Measurements from ENCODE around the gene TMEM52. TPM values are rescaled to one million over a fixed set of nuclear protein-coding genes. Genes with fewer than 3 reads are reported as not detected.

Gene TMEM52
- total RNA-seq, 1 experiment from 2014 or later = 4.1 TPM

DNA sequence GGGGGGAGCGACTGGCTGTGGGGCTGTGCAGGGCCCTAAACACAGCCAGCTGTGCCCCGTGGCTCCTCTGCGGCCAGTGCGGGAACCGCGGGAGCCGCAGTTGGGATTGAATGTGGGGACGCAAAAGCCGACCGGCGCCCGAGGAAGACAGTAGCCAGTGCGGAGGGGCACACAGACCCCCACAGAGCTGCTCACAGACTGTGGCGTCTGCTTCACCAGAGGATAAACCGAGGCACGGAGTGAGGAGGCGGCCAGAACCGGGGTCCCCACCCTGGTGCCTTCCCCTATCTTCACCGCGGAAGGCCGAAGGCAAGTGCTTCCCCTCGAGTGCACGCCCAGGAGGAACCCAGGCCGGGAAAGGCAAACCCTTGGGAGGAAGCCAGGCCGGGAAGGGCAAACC lies 8.7 kb upstream of the TMEM52 start:
- no peaks in the 10 kb centered on the region for H3K36me3 ChIP-seq (ENCODE audit: insufficient read depth, low read length, poor library complexity, severe bottlenecking)
- no peaks in the 10 kb centered on the region for H3K9me3 ChIP-seq (ENCODE audit: low read depth, low read length, poor library complexity, severe bottlenecking)
- CTCF ChIA-PET = no interaction called here
- no peak overlapping the region for H3K4me3 ChIP-seq (ENCODE audit: low read depth, low read length, poor library complexity, severe bottlenecking)
- POLR2A ChIA-PET (ENCODE audit: low non-redundant PET) = no interaction called here
- no peaks in the 10 kb centered on the region for H3K27me3 ChIP-seq (replicated peaks; ENCODE audit: insufficient read depth, low read depth, low read length, poor library complexity)
- no peak for DNase-seq (ENCODE audit: low spot score)
- no TSS peak for BruUV-seq (replicated peaks)
- no peaks in the 10 kb centered on the region for H3K4me1 ChIP-seq (ENCODE audit: insufficient read depth, low read length, poor library complexity, severe bottlenecking)
- no peak overlapping the region for H3K27ac ChIP-seq (ENCODE audit: low read depth, low read length, poor library complexity, severe bottlenecking)
- TF ChIP-seq EZH2 (IDR thresholded peaks at IDR 0.05; ENCODE audit: borderline replicate concordance, low read depth, low read length, poor library complexity, severe bottlenecking) = no peak
- no peak for TF ChIP-seq CTCF (conservative IDR thresholded peaks at IDR 0.05; ENCODE audit: low read depth, low read length)
- intact Hi-C loops (cut with micrococcal nuclease; ENCODE audit: unreplicated experiment) = no loop called here

GRCh38 chr1:1926886-1927660 lies 8.0 kb upstream of the TMEM52 start:
- no peaks in the 10 kb centered on the region for H3K36me3 ChIP-seq (ENCODE audit: insufficient read depth, low read length, poor library complexity, severe bottlenecking)
- H3K27ac ChIP-seq (ENCODE audit: low read depth, low read length, poor library complexity, severe bottlenecking) = no peak overlapping the region
- ChIA-PET CTCF (no interaction called here), POLR2A (ENCODE audit: low non-redundant PET) (interaction anchor here (0.7 kb wide), 1 partner anchor 9 kb away, joined by 6 read pairs; no protein-coding TSS in a partner anchor)
- TF ChIP-seq EZH2 (IDR thresholded peaks at IDR 0.05; ENCODE audit: borderline replicate concordance, low read depth, low read length, poor library complexity, severe bottlenecking) = no peak
- TF ChIP-seq CTCF (conservative IDR thresholded peaks at IDR 0.05; ENCODE audit: low read depth, low read length) = no peak
- no peak overlapping the region for H3K4me3 ChIP-seq (ENCODE audit: low read depth, low read length, poor library complexity, severe bottlenecking)
- H3K27me3 ChIP-seq (replicated peaks; ENCODE audit: insufficient read depth, low read depth, low read length, poor library complexity) = no peaks in the 10 kb centered on the region
- no peak for DNase-seq (ENCODE audit: low spot score)
- intact Hi-C loops (cut with micrococcal nuclease; ENCODE audit: unreplicated experiment) = no loop called here
- no TSS peak for BruUV-seq (replicated peaks)
- no peaks in the 10 kb centered on the region for H3K9me3 ChIP-seq (ENCODE audit: low read depth, low read length, poor library complexity, severe bottlenecking)
- no peaks in the 10 kb centered on the region for H3K4me1 ChIP-seq (ENCODE audit: insufficient read depth, low read length, poor library complexity, severe bottlenecking)

GRCh38 chr1:1926346-1926811 lies 7.3 kb upstream of the TMEM52 start:
- Histone ChIP-seq H3K9me3 (ENCODE audit: low read depth, low read length, poor library complexity, severe bottlenecking) (no peaks in the 10 kb centered on the region), H3K4me3 (ENCODE audit: low read depth, low read length, poor library complexity, severe bottlenecking) (no peak overlapping the region), H3K27ac (ENCODE audit: low read depth, low read length, poor library complexity, severe bottlenecking) (no peak overlapping the region), H3K36me3 (ENCODE audit: insufficient read depth, low read length, poor library complexity, severe bottlenecking) (no peaks in the 10 kb centered on the region), H3K4me1 (ENCODE audit: insufficient read depth, low read length, poor library complexity, severe bottlenecking) (no peaks in the 10 kb centered on the region), H3K27me3 (replicated peaks; ENCODE audit: insufficient read depth, low read depth, low read length, poor library complexity) (no peaks in the 10 kb centered on the region)
- CTCF ChIA-PET = no interaction called here
- POLR2A ChIA-PET (ENCODE audit: low non-redundant PET) = no interaction called here
- TF ChIP-seq EZH2 (IDR thresholded peaks at IDR 0.05; ENCODE audit: borderline replicate concordance, low read depth, low read length, poor library complexity, severe bottlenecking) (no peak), CTCF (conservative IDR thresholded peaks at IDR 0.05; ENCODE audit: low read depth, low read length) (no peak)
- intact Hi-C loops (cut with micrococcal nuclease; ENCODE audit: unreplicated experiment) = no loop called here
- no TSS peak for BruUV-seq (replicated peaks)
- no peak for DNase-seq (ENCODE audit: low spot score)

All from A673 (cell line).